ENCODE data around the gene LRRC73.

DNA sequence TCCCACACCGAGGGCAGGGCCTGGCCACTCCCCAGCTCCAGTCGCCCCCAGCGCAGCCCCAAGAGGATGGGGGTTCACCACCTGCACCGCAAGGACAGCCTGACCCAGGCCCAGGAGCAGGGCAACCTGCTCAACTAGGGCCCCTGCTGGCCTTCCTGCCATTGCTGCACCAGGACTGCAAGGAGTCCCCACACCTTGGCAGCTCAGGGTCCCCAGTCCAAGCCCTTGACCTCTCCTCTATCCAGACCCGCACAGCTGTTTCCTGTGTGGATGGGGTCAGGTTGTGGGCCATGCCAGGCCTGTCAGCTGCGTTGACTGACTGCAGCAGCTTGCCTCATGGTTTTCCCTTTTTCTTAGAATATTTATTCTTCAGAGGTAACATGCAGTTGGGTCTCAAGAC lies 4.4 kb downstream of the LRRC73 start:
- TF ChIP-seq, protein P1, sequence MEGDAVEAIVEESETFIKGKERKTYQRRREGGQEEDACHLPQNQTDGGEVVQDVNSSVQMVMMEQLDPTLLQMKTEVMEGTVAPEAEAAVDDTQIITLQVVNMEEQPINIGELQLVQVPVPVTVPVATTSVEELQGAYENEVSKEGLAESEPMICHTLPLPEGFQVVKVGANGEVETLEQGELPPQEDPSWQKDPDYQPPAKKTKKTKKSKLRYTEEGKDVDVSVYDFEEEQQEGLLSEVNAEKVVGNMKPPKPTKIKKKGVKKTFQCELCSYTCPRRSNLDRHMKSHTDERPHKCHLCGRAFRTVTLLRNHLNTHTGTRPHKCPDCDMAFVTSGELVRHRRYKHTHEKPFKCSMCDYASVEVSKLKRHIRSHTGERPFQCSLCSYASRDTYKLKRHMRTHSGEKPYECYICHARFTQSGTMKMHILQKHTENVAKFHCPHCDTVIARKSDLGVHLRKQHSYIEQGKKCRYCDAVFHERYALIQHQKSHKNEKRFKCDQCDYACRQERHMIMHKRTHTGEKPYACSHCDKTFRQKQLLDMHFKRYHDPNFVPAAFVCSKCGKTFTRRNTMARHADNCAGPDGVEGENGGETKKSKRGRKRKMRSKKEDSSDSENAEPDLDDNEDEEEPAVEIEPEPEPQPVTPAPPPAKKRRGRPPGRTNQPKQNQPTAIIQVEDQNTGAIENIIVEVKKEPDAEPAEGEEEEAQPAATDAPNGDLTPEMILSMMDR (conservative IDR thresholded peaks at IDR 0.05), result no peak
- TF ChIP-seq EZH2 (IDR thresholded peaks at IDR 0.05; ENCODE audit: low read depth), result no peak

Measured in PC-9 (cell line).